Left hindlimb (tissue), 1 donor: ENCODE results near the gene RFPL2.
"Not testable (repeated sequence)": the region's sequence is repeated elsewhere in the genome, so short reads cannot be mapped to it uniquely, and the experiment has no call there.

Experiments
- DNase-seq: peaks from one replicate; pipeline ENCODE4 v3.0.0-alpha.2; 2018

Gene RFPL2

DNA sequence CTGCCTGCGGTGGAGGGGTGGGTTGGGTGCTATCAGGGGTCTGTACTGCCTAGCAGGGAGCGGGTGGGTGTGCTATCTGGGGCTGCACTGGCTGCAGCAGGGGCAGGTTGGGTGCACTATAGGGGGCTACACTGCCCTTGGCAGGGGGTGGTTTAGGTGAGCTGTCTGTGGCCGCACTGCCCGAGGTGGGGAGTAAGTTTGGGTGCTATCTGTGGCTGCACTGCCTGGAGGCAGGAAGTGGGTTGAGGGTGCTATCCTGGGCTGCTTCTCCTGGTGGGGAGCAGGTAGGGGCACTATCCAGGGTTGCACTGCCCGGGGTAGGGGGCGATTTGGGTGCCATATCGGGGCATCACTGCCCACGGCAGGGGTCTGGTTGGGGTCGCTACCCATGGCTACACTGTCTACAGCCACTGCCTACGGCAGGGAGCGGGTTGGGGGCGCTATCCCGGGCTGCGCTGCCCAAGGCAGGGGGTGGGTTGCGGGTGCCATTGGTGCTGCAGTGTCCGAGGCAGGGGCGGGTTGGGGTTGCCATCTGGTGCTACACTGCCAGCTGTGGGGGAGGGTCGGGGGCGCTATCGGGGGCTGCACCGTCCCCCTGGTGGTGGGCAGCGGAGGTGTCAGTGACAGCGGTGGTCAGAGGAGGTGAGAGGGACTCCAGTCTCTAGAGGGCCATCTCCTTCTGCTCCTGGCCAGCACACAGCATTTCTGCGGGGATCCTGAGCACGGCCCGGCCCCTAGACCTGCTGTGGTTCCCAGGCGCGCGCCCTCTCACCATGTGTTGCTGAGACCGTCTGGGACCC is 1.3 kb upstream of the RFPL2 start:
- no peak for DNase-seq

DNA sequence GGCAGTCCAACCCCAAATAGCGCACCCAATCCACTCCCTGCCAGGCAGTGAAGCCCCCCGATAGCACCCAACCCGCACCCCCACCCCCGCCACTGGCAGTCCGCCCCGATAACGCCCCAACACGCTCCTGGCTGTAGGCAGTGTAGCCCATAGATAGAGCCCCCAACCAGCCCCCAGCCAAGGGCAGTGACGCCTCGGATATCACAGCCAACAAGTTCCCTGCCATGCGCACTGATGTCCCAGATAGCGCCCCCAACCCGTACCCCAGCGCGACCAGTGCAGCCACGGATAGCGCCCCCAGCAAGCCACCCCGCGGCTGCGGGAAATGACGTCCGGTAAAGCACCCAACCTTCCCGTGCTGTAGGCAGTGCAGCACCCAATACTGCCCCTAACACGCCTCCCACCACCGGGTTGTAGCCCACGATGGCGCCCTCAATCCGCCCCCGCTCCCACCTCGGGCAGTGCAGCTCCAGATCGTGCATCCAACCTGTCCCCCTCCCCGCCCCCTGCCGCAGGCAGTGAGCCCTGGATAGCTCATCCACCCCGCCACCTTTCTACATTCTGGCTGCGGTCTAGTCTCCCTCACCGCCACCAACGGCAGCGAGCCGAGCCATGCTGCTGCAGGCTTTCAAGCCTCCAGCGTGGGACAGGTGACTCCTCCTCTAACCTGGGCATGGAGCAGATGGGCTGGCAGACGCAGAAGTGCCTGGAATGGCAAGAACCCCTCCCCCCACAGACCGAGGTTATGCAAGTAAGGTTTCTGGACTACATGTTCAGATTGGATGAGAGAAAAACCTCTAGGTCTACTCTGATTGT is 625 bp downstream of the RFPL2 start:
- DNase-seq = no peak

DNA sequence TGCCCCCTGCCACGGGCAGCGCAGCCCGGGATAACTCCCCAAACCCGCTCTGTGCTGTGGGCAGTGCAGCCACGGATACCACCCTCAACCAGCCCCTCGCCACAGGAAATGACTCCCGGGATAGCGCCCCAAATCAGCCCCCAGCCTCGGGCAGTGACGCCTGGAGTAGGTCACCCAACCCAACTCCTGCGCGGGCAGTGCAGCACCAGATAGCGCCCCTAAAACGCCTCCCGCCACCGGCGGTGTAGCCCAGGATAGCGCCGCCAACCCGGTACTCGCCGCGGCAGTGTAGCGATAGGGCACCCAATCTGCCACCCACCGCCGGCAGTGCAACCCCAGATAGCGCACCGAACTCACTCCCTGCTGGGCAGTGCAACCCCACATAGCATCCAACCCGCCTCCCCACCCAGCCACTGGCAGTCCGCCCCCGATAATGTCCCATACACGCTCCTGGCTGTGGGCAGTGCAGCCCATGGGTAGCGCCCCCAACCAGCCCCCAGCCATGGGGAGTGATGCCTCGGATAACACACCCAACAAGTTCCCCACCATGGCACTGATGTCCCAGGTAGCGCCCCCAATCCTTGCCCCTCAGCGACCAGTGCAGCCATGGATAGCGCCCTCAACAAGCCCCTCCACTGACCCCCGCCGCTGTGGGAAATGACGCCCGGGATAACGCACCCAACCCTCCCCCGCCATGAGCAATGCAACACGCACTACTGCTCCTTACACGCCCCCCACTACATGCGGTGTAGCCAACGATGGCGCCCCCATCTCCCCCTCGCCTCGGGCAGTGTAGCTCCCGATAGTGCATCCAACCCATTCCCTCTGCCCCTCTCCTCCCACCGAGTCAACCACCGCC is 1.5 kb downstream of the RFPL2 start:
- DNase-seq = no peak

DNA sequence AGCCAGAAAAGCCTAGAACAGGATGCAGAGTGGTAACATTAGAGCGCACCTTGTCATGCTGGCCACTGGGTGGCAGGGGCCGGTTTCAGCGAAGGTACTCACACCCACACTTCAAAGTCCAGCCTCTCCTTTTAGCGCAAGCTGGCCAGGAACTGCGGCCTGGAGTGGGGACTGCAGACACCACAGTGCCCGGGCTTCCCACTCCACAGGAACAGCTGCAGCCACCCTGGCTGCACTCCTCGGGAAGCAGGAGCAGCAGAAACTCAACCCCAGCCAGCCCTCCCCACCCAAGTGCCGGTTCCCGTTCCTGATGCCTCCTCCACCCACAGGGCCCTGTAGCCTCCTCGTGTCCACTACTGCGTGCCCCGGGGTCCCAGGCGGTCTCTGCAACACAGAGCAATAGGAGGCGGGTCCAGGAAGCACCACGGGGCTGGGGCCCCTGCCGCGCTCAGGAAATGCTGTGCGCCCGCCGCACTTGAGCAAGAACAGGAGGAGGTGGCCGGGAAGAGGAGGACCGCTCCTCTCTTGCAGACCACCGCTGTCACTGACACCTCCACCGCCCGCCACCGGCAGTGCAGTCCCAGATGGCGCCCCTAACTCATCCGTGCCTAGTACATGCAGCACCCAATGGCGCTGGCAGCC is 2.2 kb downstream of the RFPL2 start:
- DNase-seq = peak; percentile 53

DNA sequence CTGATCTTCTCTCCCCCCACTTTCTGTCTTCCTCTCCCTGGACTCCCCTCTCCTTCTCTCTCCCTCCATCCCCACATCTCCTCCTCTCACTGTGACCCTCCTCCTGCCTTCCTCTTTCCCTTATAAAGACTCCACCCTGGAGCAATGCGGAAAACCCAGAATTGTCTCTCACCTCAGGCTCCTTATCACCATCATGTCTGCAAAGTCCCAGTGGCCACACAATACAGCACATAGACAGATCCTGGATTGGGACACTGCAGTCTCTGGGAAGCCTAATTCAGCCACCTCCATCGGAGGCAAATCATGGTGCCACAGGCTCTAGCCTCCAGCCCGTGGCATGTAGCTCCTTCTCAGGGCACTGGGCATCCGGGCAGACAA is 2.7 kb downstream of the RFPL2 start:
- DNase-seq = no peak

DNA sequence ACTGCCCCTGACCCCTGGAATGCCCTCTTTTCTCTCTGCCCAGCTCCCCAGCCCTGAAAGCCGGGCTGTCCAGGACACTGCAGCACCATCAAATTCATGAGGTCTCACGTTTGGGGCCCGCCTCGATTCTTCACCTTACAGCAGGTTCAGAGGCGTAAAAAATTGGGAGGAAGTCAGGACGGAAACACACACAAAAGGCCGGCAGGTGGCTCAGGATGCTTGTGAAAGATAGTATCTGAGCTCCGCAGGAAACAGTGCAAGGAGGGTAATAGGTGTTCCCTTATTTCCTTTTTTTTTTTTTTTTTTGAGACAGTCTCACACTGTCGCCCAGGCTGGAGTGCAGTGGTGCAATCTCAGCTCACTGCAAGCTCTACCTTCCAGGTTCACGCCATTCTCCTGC is 4.1 kb downstream of the RFPL2 start:
- no peak for DNase-seq

DNA sequence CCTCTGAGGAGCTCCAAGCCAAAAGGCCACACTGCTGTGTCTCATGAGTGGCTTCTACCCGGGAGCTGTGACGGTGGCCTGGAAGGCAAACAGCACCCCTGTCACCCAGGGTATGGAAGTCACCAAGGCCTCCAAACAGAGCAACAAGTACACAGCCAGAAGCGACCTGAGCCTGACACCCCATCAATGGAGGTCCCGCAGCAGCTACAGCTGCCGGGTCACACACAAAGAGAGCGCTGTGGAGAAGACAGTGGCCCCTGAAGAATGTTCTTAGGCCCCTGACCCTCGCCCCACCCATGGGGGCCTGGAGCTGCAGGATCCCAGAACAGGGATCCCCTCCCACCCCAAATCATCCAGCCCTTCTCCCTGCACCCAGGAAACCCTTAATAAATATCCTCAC is 4.9 kb downstream of the RFPL2 start:
- no peak for DNase-seq

DNA sequence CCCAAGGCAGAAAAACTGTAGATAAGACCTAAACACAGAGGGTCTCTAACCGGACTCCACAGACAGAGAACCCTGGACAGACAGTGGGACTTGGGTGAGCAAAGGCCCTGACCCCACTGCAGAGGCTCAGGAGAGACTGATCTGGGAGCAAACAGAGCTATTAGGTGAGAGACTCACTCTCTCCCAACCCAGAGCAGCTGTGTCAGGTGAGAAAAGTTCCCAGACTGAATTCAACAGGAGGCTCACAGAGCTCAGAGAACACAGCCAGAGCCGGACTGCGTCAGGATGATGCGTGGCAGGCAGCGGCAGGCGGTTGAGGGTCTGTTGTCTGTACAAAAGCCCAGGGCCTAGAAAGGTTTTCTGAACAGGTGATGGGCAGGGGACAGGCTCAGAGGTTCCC is 5.5 kb downstream of the RFPL2 start:
- no peak for DNase-seq

DNA sequence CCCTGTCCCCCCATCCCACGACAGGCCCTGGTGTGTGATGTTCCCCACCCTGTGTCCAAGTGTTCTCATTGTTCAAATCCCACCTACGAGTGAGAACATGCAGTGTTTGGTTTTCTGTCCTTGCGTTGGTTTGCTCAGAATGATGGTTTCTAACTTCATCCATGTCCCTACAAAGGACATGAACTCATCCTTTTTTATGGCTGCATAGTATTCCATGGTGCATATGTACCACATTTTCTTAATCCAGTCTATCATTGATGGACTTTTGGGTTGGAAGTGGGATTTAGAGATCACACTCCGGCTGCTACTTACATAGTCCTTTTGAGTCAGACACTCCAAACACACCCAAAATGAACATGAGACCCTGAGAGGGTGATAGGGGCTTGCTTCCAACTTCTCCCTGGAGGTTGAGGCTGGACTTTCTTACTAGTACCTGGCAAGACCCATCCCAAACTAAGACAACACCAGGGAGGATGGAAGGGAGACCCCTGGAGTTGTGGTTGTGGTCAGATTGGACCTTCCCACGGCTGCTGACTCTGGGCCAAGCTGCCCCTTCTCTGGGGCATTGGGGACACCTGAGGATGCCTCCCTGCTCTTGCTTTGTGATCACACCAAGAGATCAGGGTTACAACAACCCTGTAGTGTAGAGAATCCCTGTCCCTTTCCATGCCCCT is 7.2 kb downstream of the RFPL2 start:
- DNase-seq = not testable (repeated sequence)

DNA sequence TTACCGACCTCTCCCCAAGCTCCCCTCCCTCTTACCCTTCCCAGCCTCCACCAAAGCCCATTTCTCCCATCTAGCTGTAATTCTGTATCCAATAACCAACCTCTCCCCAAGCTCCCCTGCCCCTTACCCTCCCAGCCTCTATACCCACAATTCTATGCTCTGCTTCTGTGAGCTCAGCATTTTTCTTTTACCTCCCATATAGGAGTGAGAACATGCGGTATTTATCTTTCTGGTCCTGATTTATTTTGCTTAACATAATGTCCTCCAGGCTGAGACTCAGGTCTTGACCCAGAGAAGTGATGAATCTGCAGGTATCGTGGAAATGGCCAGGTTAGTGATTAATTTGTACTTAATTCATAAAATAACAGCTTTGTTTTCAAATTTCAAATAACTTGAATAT is 9.0 kb downstream of the RFPL2 start:
- not testable (repeated sequence) for DNase-seq

DNA sequence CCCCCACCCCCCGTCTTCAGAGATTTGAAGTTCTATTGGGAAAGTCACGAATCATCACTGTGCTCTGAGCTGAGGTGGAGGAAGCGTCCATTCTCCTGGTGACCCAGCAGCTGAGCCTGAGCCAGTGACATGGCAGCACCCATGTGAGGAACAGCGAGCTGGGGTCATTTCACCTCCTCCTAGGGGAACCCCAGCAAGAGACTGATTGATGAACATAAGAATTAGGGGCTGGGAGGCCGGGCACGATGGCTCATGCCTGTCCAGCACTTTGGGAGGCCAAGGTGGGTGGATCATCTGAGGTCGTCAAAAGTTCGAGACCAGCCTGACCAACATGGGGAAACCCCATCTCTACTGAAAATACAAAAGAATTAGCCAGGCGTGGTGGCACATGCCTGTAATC is 11.5 kb downstream of the RFPL2 start:
- not testable (repeated sequence) for DNase-seq

DNA sequence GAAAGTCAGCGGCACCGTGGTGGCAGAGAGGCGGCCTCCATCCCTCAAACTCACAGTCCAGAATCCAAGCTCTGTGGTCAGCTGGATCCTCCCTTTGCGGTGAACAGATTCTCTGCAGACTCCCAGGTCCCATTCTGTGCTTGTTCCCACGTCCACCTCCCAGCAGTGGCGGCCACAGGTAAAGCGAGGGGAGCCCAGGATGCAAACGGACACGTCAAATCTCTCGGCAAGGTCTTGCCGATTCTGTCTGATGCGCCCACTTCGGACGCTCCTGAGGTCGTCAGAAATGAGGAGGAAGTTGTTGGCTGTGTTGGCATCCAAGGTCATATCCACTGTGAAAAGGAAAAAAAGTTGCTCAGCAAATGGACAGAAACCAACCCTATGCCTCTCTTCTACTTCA is 13.9 kb downstream of the RFPL2 start:
- not testable (repeated sequence) for DNase-seq

DNA sequence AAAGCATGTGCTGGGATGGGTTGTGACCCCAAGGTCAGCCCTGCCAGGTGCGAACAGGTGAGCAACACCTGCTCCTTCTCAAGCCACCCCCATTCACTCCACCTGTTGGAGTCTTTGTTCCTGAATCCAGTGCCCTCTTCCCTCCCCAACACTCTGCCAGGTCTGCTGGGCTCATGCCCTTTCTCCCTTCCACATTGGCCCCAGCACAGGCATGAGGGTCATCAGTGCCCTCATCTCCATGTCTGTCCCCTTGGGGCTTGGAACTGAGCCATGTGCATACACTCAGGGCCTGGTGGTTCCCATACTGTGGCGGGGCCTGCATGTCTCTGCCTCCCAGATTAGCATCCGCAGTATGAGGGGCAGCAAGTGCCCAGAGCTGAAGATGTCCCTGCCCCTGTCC is 19.1 kb downstream of the RFPL2 start:
- no peak for DNase-seq

DNA sequence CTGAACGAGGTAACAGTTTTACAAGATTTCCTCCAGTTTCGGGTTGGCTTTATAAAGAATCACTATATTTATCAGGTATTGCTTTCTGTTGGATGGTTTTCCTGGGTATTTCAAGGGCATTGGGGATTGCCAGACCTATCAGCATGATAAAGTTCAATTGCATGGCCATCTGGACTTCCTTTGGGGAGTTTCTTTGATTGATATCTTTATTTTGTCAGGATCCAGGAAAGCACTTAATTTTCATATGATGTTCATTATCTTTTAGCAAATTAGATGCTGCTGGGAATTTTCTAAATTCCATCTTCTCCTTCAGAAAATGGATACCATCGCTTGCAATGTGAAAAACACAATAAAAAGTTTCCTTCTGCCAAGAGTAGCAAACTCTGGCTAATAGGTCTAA is 21.2 kb downstream of the RFPL2 start:
- DNase-seq = no peak

DNA sequence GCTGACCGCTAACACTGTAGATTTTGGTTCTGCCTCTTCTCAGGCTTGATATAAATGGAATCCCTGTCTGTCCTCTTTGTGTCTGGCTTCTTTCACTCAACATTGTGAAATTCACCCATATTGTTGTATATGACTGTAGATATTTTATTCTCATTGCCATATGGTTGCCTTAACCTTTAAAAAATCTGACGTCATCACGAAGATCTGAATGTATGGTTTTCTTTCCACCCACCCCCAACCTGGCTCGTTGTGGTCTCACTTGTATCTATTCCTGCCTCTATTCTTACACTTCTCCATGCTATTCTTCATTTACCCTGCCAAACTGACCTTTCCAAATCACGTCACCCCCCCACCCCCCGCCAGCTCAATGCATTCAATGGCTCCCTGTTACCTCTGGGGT is 23.8 kb downstream of the RFPL2 start:
- no peak for DNase-seq

DNA sequence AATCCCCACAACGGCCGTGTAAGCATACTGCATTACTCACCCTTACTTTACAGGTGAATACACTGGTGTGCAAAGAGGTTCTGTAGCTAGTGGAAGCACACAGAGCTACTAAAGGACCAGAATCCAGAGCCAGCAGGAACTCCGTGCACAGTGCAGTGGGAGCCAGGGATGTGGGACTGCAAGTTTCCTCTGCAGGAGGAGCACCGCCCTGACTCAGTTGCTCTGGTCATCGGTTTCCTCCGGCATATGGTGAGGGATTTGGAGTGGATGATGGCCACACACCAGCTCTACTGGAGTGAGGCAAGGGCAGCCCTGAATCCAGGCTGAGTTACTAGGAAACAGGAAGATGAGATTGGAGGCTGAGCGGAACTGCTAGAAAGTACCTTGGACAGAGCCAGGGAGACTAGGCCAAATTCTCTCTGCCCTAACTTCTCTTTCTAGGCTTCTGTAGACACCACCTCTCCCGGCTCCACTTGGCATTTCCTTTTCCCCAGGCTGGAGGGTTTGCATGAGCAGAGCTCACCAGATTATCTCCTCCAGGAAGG is 27.6 kb downstream of the RFPL2 start:
- no peak for DNase-seq

DNA sequence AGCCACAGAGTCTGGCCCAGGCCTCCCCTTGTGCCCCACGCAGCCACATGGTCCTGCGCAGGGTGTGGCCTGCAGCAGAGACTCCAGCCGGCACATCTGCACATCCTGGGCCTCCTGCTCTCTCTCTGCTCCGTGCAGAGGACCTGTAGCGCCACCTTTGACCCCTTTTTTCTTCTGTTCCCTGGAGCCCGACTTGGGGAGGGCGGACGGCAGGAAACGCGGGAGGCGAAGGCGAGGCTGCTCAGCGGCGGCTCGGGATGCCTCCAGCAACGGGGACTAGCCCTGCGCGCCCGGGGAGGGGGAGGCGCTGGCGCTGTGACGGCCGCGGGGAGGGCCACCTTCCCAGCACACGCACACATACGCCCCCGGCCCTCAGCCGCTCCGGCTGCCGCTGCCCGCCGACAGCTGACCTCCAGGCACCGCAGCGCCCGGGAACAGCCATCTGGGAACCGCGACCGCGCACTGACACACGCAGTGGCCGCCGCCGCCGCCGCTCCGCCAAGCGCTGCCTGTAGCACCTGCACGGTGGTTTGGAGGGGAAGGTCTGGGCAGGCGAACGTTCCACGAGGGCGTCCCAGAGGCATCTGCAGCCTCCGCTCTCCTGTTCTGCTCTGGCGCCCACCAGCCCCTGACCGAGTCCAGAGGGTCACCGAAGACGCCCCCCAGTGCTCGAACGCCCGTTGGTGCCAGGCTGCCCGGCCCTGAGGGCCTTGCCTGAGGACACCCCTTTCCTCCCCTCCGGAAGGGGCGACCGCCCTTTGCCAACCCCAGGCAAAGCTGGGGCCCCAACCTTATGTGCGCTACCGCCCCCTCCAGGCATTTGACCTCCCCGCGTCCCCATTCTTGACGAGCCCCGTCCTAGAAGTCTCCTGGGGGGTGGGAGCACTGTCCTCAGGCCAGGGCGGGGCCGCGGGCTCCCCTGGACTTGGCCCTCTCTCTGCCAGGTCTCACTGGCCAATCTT is 28.9 kb downstream of the RFPL2 start:
- DNase-seq = no peak

DNA sequence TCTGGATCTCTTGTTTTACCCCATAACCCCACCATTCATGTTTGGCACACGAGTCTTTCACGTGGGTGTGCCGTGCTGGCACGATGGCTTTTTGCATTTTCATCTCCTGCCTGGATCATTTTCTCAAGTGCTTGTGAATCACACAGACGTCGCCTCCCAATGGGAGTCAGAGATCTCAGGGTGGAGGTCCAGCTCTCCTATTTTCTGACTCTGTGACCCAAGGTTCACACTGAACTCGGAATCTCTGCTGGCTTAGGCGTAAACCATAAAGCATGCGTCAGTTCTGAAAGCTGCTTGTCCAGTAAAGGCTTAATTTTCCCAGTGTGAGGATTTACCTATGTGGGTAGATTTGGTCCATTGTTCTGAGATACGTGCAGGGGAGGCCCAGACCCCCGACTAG is 29.8 kb downstream of the RFPL2 start:
- DNase-seq = no peak

DNA sequence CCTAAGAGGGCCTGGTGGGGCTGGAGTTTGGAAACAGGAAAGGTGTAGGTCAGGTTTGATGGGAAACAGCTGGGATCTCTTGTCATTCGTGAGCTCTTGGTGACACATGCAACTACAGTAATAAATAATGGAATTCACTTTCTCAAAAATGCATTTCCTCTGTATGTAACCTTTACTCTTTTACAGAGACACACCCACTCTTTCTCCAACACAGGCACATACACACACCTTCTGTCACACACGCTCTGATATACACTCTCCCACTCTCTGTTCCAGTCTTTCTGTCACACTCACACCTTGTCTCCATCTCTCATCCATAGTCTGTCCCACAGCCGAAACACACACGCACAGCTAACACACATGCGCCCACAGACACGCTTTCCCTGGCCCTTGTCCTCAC is 39.2 kb downstream of the RFPL2 start:
- no peak for DNase-seq

DNA sequence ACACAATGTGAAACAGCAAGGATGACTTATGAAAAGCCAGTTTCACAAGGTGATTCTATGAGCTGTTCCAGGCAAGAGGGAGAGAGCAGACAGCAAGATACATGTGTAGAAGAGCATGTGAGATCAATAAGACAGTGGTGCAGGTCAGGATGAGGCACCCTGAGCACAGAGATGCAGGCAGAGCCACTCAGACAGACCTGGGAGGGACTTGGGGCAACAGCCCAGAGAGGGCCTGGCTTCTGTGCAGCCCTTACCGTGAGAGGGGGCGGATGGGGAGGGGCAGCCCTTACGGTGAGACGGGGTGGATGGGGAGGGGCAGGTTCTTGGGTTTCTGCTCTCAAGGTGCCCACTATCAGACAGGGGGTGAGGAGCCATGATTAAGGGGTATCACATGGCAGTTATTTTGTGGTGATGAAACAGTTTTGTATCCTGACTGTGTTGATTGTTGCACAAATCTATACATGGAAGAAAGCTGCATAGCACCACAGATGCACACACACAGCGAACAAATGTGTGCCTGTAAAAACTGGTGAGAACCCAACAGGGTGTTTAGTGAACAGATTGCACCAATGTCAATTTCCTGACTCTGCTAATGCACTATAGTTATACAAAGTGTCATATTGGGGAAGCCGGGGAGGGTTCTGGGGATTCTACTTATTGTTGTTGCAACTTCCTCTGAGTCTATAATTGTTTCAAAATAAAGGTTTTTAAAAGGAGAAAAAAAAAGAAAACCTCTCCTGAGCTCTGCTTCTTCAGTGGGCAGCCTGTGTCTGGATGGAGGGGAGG is 40.6 kb downstream of the RFPL2 start:
- no peak for DNase-seq
